ENCODE measurements around the gene NCAPD2.

The NCAPD2 gene

GRCh38 chr12:6532927-6533652, 39.2 kb downstream of the NCAPD2 start:
- peak; percentile 45 for DNase-seq (ENCODE audit: low read depth)
- TF ChIP-seq CTCF (IDR thresholded peaks at IDR 0.05; ENCODE audit: control insufficient read depth, extremely low read depth, insufficient read depth), result no peak
- peak overlapping the region; percentile 98 for H3K4me3 ChIP-seq (ENCODE audit: low read depth, low read length)

GRCh38 chr12:6533653-6533922, 39.7 kb downstream of the NCAPD2 start:
- no peak for DNase-seq (ENCODE audit: low read depth)
- no peak for TF ChIP-seq CTCF (IDR thresholded peaks at IDR 0.05; ENCODE audit: control insufficient read depth, extremely low read depth, insufficient read depth)
- peak overlapping the region; percentile 98 for H3K4me3 ChIP-seq (ENCODE audit: low read depth, low read length)

GRCh38 chr12:6533923-6534694, 40.2 kb downstream of the NCAPD2 start, which contains the start of gene GAPDH:
Gene GAPDH, plus strand, starts transcription at chr12:6534517. Its CDS starts 316 bp downstream, at chr12:6534833.
- peak within 1 kb of the TSS; percentile 98 for H3K4me3 ChIP-seq (ENCODE audit: low read depth, low read length)
- peak; percentile 91 for DNase-seq (ENCODE audit: low read depth)
- TF ChIP-seq CTCF (IDR thresholded peaks at IDR 0.05; ENCODE audit: control insufficient read depth, extremely low read depth, insufficient read depth), result no peak

- TF ChIP-seq CTCF (IDR thresholded peaks at IDR 0.05; ENCODE audit: control insufficient read depth, extremely low read depth, insufficient read depth), result no peak
- DNase-seq (ENCODE audit: low read depth), result no peak
- H3K4me3 ChIP-seq (ENCODE audit: low read depth, low read length), result peak overlapping the region; percentile 98
Measured at GRCh38 chr12:6534695-6534944, 40.7 kb downstream of the NCAPD2 start.

- DNase-seq (ENCODE audit: low read depth), result no peak
- peak overlapping the region; percentile 98 for H3K4me3 ChIP-seq (ENCODE audit: low read depth, low read length)
- TF ChIP-seq CTCF (IDR thresholded peaks at IDR 0.05; ENCODE audit: control insufficient read depth, extremely low read depth, insufficient read depth), result no peak
Measured at GRCh38 chr12:6534945-6535696, 41.2 kb downstream of the NCAPD2 start.

GRCh38 chr12:6535697-6535946, 41.7 kb downstream of the NCAPD2 start:
- DNase-seq (ENCODE audit: low read depth), result no peak
- no peak for TF ChIP-seq CTCF (IDR thresholded peaks at IDR 0.05; ENCODE audit: control insufficient read depth, extremely low read depth, insufficient read depth)
- H3K4me3 ChIP-seq (ENCODE audit: low read depth, low read length), result peak overlapping the region; percentile 98
